ENCODE results near the gene IRX2. TPM values are rescaled to one million over a fixed set of nuclear protein-coding genes. Genes with fewer than 3 reads are reported as not detected.
A peak's percentile ranks its signal among the peaks of the same experiment; 100 is the strongest.

Gene IRX2
- total RNA-seq, 1 donor from 2014 or later, result 19.3 TPM

GRCh38 chr5:2747363-2748162, 3.9 kb downstream of the IRX2 start:
- no peak for TF ChIP-seq CTCF (conservative IDR thresholded peaks at IDR 0.05; ENCODE audit: low read depth, low read length)
- H3K4me3 ChIP-seq (ENCODE audit: low read depth, low read length), result peak overlapping the region; percentile 55
- DNase-seq (ENCODE audit: low read depth), result no peak

- H3K4me3 ChIP-seq (ENCODE audit: low read depth, low read length), result peak overlapping the region; percentile 24
- no peak for DNase-seq (ENCODE audit: low read depth)
- peak; percentile 10 for TF ChIP-seq CTCF (conservative IDR thresholded peaks at IDR 0.05; ENCODE audit: low read depth, low read length)
These were observed 4.9 kb downstream of the IRX2 start for GRCh38 chr5:2746561-2747032.

GRCh38 chr5:2744485-2744884, 7.0 kb downstream of the IRX2 start:
- peak overlapping the region; percentile 26 for H3K4me3 ChIP-seq (ENCODE audit: low read depth, low read length)
- no peak for DNase-seq (ENCODE audit: low read depth)
- no peak for TF ChIP-seq CTCF (conservative IDR thresholded peaks at IDR 0.05; ENCODE audit: low read depth, low read length)

- no peak for TF ChIP-seq CTCF (conservative IDR thresholded peaks at IDR 0.05; ENCODE audit: low read depth, low read length)
- H3K4me3 ChIP-seq (ENCODE audit: low read depth, low read length), result peak overlapping the region; percentile 14
- no peak for DNase-seq (ENCODE audit: low read depth)
These were observed 8.4 kb downstream of the IRX2 start for GRCh38 chr5:2742921-2743679.

- no peak for TF ChIP-seq CTCF (conservative IDR thresholded peaks at IDR 0.05; ENCODE audit: low read depth, low read length)
These were observed 9.5 kb downstream of the IRX2 start for GRCh38 chr5:2741956-2742355.

GRCh38 chr5:2740876-2741555, 10.5 kb downstream of the IRX2 start:
- TF ChIP-seq CTCF (conservative IDR thresholded peaks at IDR 0.05; ENCODE audit: low read depth, low read length), result no peak
- DNase-seq (ENCODE audit: low read depth), result no peak
- peak overlapping the region; percentile 8 for H3K4me3 ChIP-seq (ENCODE audit: low read depth, low read length)

More at GRCh38 chr5:2741956-2742355, 9.5 kb downstream of the IRX2 start:
- DNase-seq (ENCODE audit: low read depth), result no peak
- H3K4me3 ChIP-seq (ENCODE audit: low read depth, low read length), result no peak overlapping the region
